PC-3 (cell line): ENCODE data around the gene DIS3L2. TPM values are rescaled to one million over a fixed set of nuclear protein-coding genes. Genes with fewer than 3 reads are reported as not detected.

ENCODE experiments used
- ATAC-seq: fragments of 200-7000 bp; cut with Tn5 transposase; 2 replicates; pipeline ENCODE4 v1.9.1; 2020; ENCODE audit warnings: mild to moderate bottlenecking, moderate library complexity
- BruUV-seq: library from RNA; stranded (reverse); fragments of 400-500 nt; replicated peaks from 2 replicates; lab custom pipeline; 2021; lab: Mats Ljungman, UMichigan
- CTCF ChIA-PET: fragments of 300-600 bp; sonication (Branson Sonifier 250); formaldehyde crosslinking; loops from one replicate; lab custom pipeline; 2022; ENCODE audit warnings: antibody characterized with exemption; lab: Charles Lee
- POLR2A ChIA-PET: fragments of 300-600 bp; sonication (Branson Sonifier 250); formaldehyde crosslinking; loops from one replicate; lab custom pipeline; 2022; ENCODE audit warnings: antibody characterized with exemption; ENCODE audit not compliant: unreplicated experiment; lab: Charles Lee
- DNase-seq: peaks from one replicate; pipeline ENCODE4 v3.0.0-alpha.2; 2015
- H2AFZ ChIP-seq: fragments of 300-600 bp; sonication (generic); 2 replicates; pipeline ENCODE4 v1.6.0; 2016; ENCODE audit warnings: antibody characterized with exemption, low read length
- H3F3A ChIP-seq: fragments of 300-600 bp; sonication (generic); one replicate; pipeline ENCODE4 v1.6.0; 2017; ENCODE audit warnings: antibody characterized with exemption, low read length, control low read depth, mild to moderate bottlenecking; ENCODE audit not compliant: unreplicated experiment
- H3K27ac ChIP-seq: fragments of 300-600 bp; sonication (generic); 2 replicates; pipeline ENCODE4 v1.5.1; 2016; ENCODE audit warnings: mild to moderate bottlenecking, low read length
- H3K27me3 ChIP-seq: fragments of 300-600 bp; sonication (generic); 2 replicates; pipeline ENCODE4 v1.6.1; 2016; ENCODE audit warnings: low read length, mixed read lengths
- H3K36me3 ChIP-seq: fragments of 300-600 bp; sonication (generic); 2 replicates; pipeline ENCODE4 v1.6.1; 2016; ENCODE audit warnings: low read depth, mixed run types, low read length, mixed read lengths
- H3K4me1 ChIP-seq: fragments of 300-600 bp; sonication (generic); 2 replicates; pipeline ENCODE4 v1.5.1; 2016; ENCODE audit warnings: low read length; ENCODE audit not compliant: insufficient read depth
- H3K4me2 ChIP-seq: fragments of 300-600 bp; sonication (generic); 2 replicates; pipeline ENCODE4 v1.6.0; 2016; ENCODE audit warnings: low read length
- H3K4me3 ChIP-seq: fragments of 300-600 bp; sonication (generic); 2 replicates; pipeline ENCODE4 v1.5.1; 2016; ENCODE audit warnings: mild to moderate bottlenecking, low read length, mixed read lengths
- H3K79me2 ChIP-seq: fragments of 300-600 bp; sonication (generic); 2 replicates; pipeline ENCODE4 v1.6.1; 2017; ENCODE audit warnings: low read length, mixed read lengths
- H3K9ac ChIP-seq: fragments of 300-600 bp; sonication (generic); 2 replicates; pipeline ENCODE4 v1.6.0; 2016; ENCODE audit warnings: mild to moderate bottlenecking, low read length
- H3K9me2 ChIP-seq: fragments of 300-600 bp; sonication (generic); replicated peaks from 2 replicates; pipeline ENCODE4 v1.6.1; 2016; ENCODE audit warnings: mixed run types, low read length, mixed read lengths
- H3K9me3 ChIP-seq: fragments of 300-600 bp; sonication (generic); 2 replicates; pipeline ENCODE4 v1.6.1; 2016; ENCODE audit warnings: low read length, mixed read lengths
- H4K20me1 ChIP-seq: fragments of 300-600 bp; sonication (generic); 2 replicates; pipeline ENCODE4 v1.6.1; 2016; ENCODE audit warnings: low read length, mixed read lengths
- EZH2 ChIP-seq: fragments of 300-600 bp; sonication (generic); IDR thresholded peaks from one replicate; pipeline ENCODE4 v1.6.1; 2017; ENCODE audit warnings: antibody characterized with exemption, mild to moderate bottlenecking, low read length; ENCODE audit not compliant: unreplicated experiment
- EZH2phosphoT487 ChIP-seq: fragments of 300-600 bp; sonication (generic); IDR thresholded peaks from 2 replicates; pipeline ENCODE4 v1.6.1; 2018; ENCODE audit warnings: mild to moderate bottlenecking, antibody characterized with exemption, low read length, borderline replicate concordance
- intact Hi-C: fragments of 100-400 bp; cut with micrococcal nuclease; formaldehyde crosslinking; loops from 2 replicates; pipeline ENCODE4 v1.9.0; 2023
- total RNA-seq: library from RNA; depleted of rRNA; stranded (reverse); fragments of >200 nt; gene quantifications from 2 replicates; pipeline ENCODE4 v1.2.3, GENCODE V29; 2014
- TF ChIP-seq, protein P1 (sequence below): fragments of 300-600 bp; sonication (generic); conservative IDR thresholded peaks from 2 replicates; pipeline ENCODE4 v1.5.1; 2017; ENCODE audit warnings: antibody characterized with exemption, low read depth, mild to moderate bottlenecking, low read length

DIS3L2 gene
- total RNA-seq, 1 experiment from 2014 or later = 22.8 TPM

DNA sequence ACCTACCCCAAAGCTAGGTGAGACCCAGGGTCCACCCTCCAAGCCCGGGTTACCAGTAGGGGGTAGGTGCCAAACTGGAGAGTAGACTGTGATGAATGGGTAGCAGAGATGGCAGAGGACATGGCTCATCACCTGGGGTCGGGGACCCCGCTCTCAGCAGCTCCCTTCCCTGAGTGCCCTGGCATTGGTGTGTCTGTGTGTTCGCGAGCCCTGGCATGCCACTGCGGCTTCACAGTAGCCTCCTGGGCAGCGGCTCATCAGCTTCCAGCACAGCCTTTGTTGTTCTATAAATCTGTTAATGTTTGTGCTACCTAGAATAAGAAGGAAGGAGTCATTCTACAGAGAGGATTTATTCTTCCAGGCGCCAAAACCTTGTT lies 354.4 kb downstream of the DIS3L2 start:
- POLR2A ChIA-PET = no interaction called here
- Histone ChIP-seq H3K4me1 (no peaks in the 10 kb centered on the region), H3K4me3 (no peak overlapping the region), H3F3A (no peaks in the 10 kb centered on the region), H3K79me2 (no peaks in the 10 kb centered on the region), H3K9me3 (no peaks in the 10 kb centered on the region), H2AFZ (no peak overlapping the region), H3K27me3 (no peaks in the 10 kb centered on the region), H3K9ac (no peak overlapping the region), H3K9me2 (no peaks in the 10 kb centered on the region), H3K36me3 (no peaks in the 10 kb centered on the region), H3K27ac (no peak overlapping the region), H4K20me1 (no peaks in the 10 kb centered on the region), H3K4me2 (no peak overlapping the region)
- TF ChIP-seq EZH2 = no peak
- TF ChIP-seq, protein P1, sequence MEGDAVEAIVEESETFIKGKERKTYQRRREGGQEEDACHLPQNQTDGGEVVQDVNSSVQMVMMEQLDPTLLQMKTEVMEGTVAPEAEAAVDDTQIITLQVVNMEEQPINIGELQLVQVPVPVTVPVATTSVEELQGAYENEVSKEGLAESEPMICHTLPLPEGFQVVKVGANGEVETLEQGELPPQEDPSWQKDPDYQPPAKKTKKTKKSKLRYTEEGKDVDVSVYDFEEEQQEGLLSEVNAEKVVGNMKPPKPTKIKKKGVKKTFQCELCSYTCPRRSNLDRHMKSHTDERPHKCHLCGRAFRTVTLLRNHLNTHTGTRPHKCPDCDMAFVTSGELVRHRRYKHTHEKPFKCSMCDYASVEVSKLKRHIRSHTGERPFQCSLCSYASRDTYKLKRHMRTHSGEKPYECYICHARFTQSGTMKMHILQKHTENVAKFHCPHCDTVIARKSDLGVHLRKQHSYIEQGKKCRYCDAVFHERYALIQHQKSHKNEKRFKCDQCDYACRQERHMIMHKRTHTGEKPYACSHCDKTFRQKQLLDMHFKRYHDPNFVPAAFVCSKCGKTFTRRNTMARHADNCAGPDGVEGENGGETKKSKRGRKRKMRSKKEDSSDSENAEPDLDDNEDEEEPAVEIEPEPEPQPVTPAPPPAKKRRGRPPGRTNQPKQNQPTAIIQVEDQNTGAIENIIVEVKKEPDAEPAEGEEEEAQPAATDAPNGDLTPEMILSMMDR = no peak
- no peak for TF ChIP-seq EZH2phosphoT487
- CTCF ChIA-PET = no interaction called here
- BruUV-seq = no TSS peak
- intact Hi-C loops = no loop called here
- DNase-seq (no peak), ATAC-seq (no peak)

DNA sequence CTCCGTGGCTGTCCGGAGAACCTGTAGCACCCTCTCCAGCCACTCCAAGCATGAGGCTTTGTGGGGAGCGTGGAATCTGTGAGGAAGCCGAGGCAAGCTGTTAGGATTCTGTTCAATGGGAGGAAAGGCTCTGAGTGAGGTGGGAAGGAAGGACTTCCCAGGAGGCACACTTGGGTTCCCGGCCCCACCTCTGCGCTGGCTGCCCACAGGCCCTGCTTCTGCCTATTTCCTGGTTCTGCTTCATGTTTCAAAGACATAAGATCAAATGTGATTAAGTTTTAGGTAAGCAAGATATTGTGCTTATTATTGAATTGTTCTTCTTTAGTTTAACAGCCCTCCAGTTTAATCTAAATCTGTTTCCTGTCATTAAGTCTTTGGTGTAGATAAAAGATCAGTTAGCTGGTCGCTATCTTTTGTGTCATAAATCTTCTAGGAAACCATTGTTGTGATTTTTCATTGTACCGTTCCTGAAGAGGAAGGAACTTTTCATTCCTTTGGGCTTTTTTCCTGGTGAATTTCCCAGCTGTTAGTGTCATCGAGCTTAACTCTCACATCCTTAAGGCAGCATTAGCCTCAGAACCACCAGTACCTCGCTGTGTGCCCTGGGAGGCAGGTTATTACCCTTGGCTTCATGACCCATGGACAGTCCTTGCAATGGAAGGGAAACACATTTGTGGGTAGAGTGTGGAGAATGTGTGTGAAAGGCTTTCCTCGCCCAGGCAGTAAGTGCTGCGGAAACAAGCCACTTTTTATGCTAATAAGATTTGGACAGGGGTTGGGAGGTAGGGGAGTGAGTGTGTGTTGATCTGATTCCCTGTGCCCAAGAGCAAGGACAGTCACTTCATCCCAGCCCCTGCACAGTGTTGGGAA lies 355.2 kb downstream of the DIS3L2 start:
- DNase-seq (no peak), ATAC-seq (no peak)
- no peak overlapping the region for H3K9ac ChIP-seq
- no peak overlapping the region for H3K4me3 ChIP-seq
- H3K9me3 ChIP-seq = no peaks in the 10 kb centered on the region
- ChIA-PET POLR2A (no interaction called here), CTCF (no interaction called here)
- H3K4me1 ChIP-seq = no peaks in the 10 kb centered on the region
- no peak overlapping the region for H2AFZ ChIP-seq
- H3K9me2 ChIP-seq = no peaks in the 10 kb centered on the region
- H3K27ac ChIP-seq = no peak overlapping the region
- no peaks in the 10 kb centered on the region for H3K36me3 ChIP-seq
- no TSS peak for BruUV-seq
- TF ChIP-seq EZH2phosphoT487 (no peak), EZH2 (no peak)
- TF ChIP-seq, protein P1 = no peak
- no peaks in the 10 kb centered on the region for H3K27me3 ChIP-seq
- H3K79me2 ChIP-seq = no peaks in the 10 kb centered on the region
- H3F3A ChIP-seq = no peaks in the 10 kb centered on the region
- no peak overlapping the region for H3K4me2 ChIP-seq
- H4K20me1 ChIP-seq = no peaks in the 10 kb centered on the region
- intact Hi-C loops = no loop called here
